GM12874 (cell line): Measurements from ENCODE around the gene CHRNA1.

ENCODE experiments used
- TF ChIP-seq, protein P1 (sequence below): IDR thresholded peaks from 2 replicates; pipeline ENCODE4 v1.5.1; 2011; ENCODE audit warnings: low read depth, mild to moderate bottlenecking, control low read depth, low read length, moderate library complexity; ENCODE audit not compliant: insufficient read depth

The CHRNA1 gene

DNA sequence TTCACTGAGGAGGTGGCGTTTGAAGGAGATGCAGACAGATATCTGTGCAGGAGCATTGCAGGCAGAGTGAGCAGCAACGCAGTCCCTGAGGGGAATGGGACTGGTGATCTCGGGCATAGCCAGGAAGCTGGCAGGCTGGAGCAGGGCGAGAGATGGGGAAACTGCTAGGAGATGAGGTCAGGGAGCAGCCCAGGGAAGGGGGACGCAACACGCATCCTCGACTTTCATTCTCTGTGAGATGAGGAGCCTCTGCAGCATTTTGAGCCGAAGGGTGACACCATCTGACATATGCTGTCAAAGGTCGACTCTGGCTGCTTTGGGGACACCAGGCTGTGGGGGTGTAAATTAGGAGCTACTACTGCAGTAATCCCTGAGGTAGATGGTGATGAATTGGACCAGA lies 4.3 kb upstream of the CHRNA1 start:
- TF ChIP-seq, protein P1, sequence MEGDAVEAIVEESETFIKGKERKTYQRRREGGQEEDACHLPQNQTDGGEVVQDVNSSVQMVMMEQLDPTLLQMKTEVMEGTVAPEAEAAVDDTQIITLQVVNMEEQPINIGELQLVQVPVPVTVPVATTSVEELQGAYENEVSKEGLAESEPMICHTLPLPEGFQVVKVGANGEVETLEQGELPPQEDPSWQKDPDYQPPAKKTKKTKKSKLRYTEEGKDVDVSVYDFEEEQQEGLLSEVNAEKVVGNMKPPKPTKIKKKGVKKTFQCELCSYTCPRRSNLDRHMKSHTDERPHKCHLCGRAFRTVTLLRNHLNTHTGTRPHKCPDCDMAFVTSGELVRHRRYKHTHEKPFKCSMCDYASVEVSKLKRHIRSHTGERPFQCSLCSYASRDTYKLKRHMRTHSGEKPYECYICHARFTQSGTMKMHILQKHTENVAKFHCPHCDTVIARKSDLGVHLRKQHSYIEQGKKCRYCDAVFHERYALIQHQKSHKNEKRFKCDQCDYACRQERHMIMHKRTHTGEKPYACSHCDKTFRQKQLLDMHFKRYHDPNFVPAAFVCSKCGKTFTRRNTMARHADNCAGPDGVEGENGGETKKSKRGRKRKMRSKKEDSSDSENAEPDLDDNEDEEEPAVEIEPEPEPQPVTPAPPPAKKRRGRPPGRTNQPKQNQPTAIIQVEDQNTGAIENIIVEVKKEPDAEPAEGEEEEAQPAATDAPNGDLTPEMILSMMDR: no peak

GRCh38 chr2:174766271-174766670 lies 2.0 kb upstream of the CHRNA1 start:
- TF ChIP-seq, protein P1: no peak

DNA sequence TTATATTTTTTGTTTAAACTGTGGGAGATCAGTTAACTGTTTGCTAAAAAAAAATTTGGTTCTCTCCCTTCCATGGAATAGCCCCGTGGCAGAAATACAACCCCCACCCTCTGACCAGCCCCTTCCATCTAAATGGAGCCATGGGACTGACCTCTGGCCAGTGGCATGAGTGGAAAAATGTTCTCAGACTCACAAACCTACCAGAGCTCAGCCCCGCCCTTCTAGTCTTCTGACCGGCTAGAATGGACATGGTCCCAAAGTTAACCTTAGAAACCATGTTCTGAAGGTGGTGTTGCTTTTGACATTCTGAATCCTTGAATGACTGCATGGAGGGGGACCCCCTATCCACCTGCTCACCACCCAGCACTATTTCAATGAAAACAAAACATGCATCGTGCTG lies 1.3 kb upstream of the CHRNA1 start:
- TF ChIP-seq, protein P1: no peak

DNA sequence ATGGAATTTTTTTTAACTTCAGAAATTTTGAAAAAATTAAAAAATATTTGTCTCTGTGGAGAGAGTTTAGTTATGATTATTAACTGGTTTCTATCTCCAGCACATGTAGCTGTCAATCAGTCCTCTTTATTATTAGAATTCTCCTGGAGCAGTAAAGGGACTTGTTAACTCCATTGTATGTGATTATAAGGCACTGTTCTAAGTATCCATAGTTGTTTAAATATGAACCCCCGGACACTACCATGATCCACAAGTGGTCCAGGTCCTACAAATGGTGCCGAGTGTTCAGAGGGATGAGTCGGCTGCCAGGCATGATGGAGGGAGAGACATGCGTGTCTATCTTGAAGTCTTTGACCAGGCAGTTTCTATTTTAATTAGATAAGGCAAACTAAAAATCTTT lies 492 bp downstream of the CHRNA1 start:
- TF ChIP-seq, protein P1: no peak

DNA sequence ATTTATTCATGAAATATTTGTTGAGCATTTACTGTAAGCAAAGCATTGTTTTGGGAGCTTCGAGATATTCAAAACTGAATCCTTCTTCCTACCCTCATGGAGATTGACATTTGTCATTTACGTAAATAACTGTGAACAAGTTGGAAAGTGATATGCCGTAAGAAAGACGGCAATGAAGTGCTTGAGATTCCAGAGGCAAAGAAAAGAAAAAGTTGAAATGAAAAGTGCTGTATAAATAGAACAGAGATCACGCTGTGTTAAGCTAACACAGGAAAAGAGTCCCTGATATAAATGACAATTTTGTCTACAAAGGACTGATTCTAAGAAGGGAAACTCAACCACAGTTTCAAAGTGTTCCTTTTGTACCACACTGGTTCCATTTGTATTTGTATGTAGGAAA lies 1.8 kb downstream of the CHRNA1 start:
- TF ChIP-seq, protein P1: no peak

GRCh38 chr2:174761837-174762236 lies 2.4 kb downstream of the CHRNA1 start:
- TF ChIP-seq, protein P1: no peak

- TF ChIP-seq, protein P1: no peak
These were observed 3.3 kb downstream of the CHRNA1 start for GRCh38 chr2:174760845-174761473.
